Hepatocyte (in vitro differentiated cells): ENCODE results near the gene GHITM.

Source experiments
- CTCF ChIP-seq: fragments of 200-600 bp; sonication (generic); IDR thresholded peaks from 2 replicates; pipeline ENCODE4 v1.5.1; 2016; ENCODE audit warnings: antibody characterized with exemption, mild to moderate bottlenecking; ENCODE audit not compliant: poor library complexity
- EZH2phosphoT487 ChIP-seq: fragments of 200-600 bp; sonication (generic); IDR thresholded peaks from one replicate; pipeline ENCODE4 v1.6.1; 2018; ENCODE audit warnings: antibody characterized with exemption, mild to moderate bottlenecking, low read depth, moderate library complexity; ENCODE audit not compliant: unreplicated experiment, severe bottlenecking

DNA sequence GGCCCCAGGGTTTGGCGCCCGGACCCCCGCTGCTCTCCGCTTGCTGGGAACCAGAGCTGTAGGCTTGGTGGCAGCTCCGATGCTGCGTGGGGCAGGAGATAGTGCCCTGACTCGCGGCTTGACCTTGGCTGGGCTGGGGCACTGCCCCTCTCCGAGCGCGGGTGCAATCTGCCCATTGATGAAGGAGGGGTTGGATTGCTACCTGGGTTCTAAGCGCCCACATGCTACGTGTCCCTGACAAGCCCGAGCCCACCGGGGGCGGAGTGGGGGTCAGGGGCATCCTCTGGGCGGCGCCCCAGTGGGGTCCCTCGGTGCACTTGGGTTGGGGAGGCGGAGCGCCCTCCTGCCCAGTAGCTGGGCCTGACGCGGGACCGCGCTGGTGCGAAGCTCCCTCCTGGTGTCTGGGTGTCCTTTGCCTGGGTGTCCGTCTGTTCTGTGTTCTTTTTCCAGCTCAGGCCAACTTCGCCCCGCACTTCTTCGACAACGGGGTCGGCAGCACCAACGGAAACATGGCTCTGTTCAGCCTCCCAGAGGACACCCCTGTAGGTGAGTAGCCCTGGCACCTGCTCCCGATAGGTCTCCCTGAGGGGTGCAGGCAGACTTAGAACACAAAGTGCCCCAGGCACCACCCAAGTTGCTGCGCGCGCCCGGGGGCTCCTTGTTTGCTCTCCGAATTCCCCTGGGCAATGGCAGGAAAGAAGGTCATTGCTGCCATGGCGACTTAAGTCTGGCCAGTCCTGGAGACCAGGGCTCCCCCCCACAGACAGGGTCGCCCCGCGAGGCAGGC lies 55.9 kb downstream of the GHITM start:
- no peak for TF ChIP-seq CTCF
- TF ChIP-seq EZH2phosphoT487: no peak
